Activated CD4-positive, alpha-beta T cell treated with anti-CD3 and anti-CD28 coated beads, Interleukin-2, amount 10 ng/mL, durations not matched to agents 7 days and 5 days (primary cell): ENCODE measurements around the gene LAMB4. TPM values are rescaled to one million over a fixed set of nuclear protein-coding genes. Genes with fewer than 3 reads are reported as not detected.

Source experiments
- CTCF ChIA-PET: fragments of 350-600 bp; sonication (Branson Sonifier 250); formaldehyde crosslinking; loops from one replicate; lab custom pipeline; 2021; ENCODE audit warnings: antibody characterized with exemption; lab: Charles Lee
- POLR2A ChIA-PET: fragments of 350-600 bp; sonication (Branson Sonifier 250); formaldehyde crosslinking; loops from one replicate; lab custom pipeline; 2021; ENCODE audit warnings: antibody characterized with exemption; lab: Charles Lee
- DNase-seq: peaks from one replicate; pipeline ENCODE4 v3.0.0-alpha.2; 2020
- H3K27ac Mint-ChIP-seq: one replicate; pipeline ENCODE4 v1.8.0; 2021; ENCODE audit warnings: mild to moderate bottlenecking, moderate library complexity, mixed read lengths
- H3K27me3 Mint-ChIP-seq: one replicate; pipeline ENCODE4 v1.8.0; 2021; ENCODE audit warnings: mixed read lengths
- H3K36me3 Mint-ChIP-seq: one replicate; pipeline ENCODE4 v1.8.0; 2021; ENCODE audit warnings: low read depth, mixed read lengths
- H3K4me1 Mint-ChIP-seq: one replicate; pipeline ENCODE4 v1.8.0; 2021; ENCODE audit warnings: mixed read lengths
- H3K4me3 Mint-ChIP-seq: one replicate; pipeline ENCODE4 v1.8.0; 2021; ENCODE audit warnings: mild to moderate bottlenecking, moderate library complexity, mixed read lengths
- H3K9me3 Mint-ChIP-seq: one replicate; pipeline ENCODE4 v1.8.0; 2021; ENCODE audit warnings: mixed read lengths
- total RNA-seq, 2 experiments: library from RNA; stranded (reverse); gene quantifications; one replicate each; pipeline ENCODE4 v1.2.3, GENCODE V29; 2021

LAMB4 gene
- total RNA-seq, 2 experiments from 2014 or later, result not detected

DNA sequence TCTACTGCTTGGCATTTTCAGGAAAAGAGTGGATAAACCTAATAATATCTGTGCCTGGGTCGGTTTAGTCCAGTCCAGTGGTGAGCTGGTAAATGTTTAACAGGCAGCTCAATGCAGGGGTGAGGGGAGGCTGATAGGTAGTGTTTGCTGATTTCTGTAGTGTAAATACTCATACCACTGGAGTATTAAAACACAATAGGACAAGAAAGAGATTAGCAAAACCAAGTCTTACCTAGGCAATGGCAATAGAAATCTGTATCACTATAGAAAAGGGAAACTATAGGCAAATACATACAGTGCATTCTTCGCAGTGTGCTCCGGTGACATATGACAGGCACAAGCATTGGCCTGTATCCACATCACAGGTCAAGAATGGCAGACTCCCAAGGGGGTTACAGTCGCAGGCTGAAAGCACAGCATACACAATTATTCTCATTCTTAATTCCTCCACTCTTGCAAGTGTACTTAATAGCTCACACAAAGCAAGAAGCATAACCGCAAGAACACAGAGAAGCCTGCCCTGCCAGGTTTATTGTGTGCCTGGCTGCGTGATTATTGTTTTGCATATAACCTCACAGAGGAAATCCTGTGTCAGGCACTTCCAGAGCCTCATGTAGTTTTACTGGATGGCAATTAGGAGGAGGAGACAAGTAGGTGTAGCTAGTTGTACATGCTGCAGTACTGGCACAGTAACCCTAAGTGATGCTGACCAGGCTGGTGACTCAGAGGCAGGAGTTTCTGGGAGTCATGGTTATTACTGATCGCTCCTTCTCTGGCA, 35.0 kb downstream of the LAMB4 start:
- Mint-ChIP-seq H3K27ac (no peak overlapping the region), H3K4me1 (no peaks in the 10 kb centered on the region), H3K27me3 (peaks cover 24% of the 10 kb centered on the region), H3K36me3 (no peaks in the 10 kb centered on the region), H3K4me3 (no peak overlapping the region), H3K9me3 (no peaks in the 10 kb centered on the region)
- DNase-seq, result no peak
- POLR2A ChIA-PET, result no interaction called here
- CTCF ChIA-PET, result no interaction called here

DNA sequence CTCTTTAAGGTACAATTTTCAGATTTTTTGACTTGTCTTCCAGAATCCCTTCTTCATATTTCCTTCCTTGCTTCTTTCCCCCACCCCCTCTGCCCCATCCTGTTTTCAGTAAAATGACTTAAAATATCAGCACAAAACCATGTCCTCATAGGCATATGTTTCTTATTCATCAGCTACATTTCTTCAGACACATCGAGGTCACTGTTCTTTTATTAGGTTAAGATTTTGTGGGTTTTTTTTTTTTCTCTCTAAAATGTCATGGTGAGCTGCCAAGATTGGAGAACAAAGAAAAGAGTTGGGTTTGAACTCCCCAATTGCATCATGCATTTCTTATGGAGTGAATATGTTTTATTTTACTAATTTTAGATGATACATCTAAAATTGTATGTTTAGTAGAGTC, 35.8 kb downstream of the LAMB4 start:
- ChIA-PET CTCF (no interaction called here), POLR2A (no interaction called here)
- Mint-ChIP-seq H3K4me3 (no peak overlapping the region), H3K27me3 (peaks cover 20% of the 10 kb centered on the region), H3K9me3 (no peaks in the 10 kb centered on the region), H3K4me1 (no peaks in the 10 kb centered on the region), H3K27ac (no peak overlapping the region), H3K36me3 (no peaks in the 10 kb centered on the region)
- DNase-seq, result no peak

DNA sequence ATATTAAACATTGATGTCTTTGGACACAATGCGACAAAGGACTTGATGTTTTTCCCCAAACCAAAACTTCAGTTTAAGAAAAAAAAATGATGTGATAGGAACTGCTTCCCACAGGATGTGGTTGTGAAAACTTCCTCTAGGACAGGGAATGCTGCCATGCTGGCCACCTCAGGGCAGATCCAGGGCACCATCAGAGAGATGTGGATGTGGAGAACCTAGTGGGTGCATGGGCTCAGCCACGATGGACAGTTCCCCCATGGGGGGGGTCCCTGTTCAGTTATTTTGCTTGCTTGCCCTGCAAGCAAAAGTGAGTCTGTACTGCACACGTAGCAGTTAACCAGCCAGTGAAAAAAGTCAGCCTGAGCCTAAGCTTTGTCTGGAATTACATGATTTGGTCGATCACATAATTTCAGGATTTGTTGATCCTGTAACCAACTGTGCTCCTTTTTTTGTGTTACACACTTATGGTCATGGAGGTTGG, 36.3 kb downstream of the LAMB4 start:
- no peak overlapping the region for H3K4me3 Mint-ChIP-seq
- peaks cover 16% of the 10 kb centered on the region for H3K27me3 Mint-ChIP-seq
- no peak overlapping the region for H3K27ac Mint-ChIP-seq
- POLR2A ChIA-PET, result no interaction called here
- no peaks in the 10 kb centered on the region for H3K36me3 Mint-ChIP-seq
- DNase-seq, result no peak
- no peaks in the 10 kb centered on the region for H3K9me3 Mint-ChIP-seq
- no peaks in the 10 kb centered on the region for H3K4me1 Mint-ChIP-seq
- CTCF ChIA-PET, result no interaction called here

DNA sequence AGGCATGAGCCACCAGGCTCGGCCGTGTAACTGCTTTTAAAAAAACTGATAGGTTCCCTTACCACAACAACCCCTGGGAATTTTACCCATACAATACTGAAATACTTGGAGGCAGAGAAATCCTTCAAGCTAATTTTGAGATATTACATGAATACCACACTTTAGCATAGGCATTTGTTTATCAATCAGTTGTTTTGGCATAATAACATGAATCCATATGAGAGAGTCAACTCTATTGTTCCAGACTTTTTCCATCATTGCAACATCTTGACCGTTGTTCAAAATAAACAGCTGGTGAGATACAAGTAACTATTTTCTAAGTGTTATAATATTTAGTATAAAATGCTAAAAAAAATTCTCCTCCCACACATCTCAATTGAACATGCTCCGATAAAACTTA, 36.8 kb downstream of the LAMB4 start:
- ChIA-PET POLR2A (no interaction called here), CTCF (no interaction called here)
- no peak for DNase-seq
- peaks cover 16% of the 10 kb centered on the region for H3K27me3 Mint-ChIP-seq
- H3K4me1 Mint-ChIP-seq, result no peaks in the 10 kb centered on the region
- H3K27ac Mint-ChIP-seq, result no peak overlapping the region
- H3K4me3 Mint-ChIP-seq, result no peak overlapping the region
- H3K9me3 Mint-ChIP-seq, result no peaks in the 10 kb centered on the region
- H3K36me3 Mint-ChIP-seq, result no peaks in the 10 kb centered on the region

DNA sequence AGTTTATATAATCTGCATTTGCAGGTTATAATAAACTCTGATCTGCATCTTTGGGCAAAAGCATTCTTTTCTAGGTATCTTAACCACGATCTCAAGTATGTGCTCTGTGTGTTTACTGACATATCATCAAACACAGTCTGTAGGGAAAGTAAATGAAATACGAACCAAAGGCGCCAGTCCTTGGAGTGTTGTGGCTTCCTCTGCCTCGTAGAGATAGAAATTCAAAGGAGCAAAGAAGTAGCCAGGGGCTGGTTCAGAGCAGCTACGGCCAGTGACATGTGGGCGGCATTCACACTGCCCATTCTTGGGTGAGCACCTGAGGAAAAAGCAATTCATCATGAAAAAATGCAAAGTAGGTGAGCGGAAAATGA, 38.7 kb downstream of the LAMB4 start:
- ChIA-PET CTCF (no interaction called here), POLR2A (no interaction called here)
- no peak overlapping the region for H3K4me3 Mint-ChIP-seq
- no peak overlapping the region for H3K27ac Mint-ChIP-seq
- H3K9me3 Mint-ChIP-seq, result no peaks in the 10 kb centered on the region
- peaks cover 13% of the 10 kb centered on the region for H3K27me3 Mint-ChIP-seq
- H3K36me3 Mint-ChIP-seq, result no peaks in the 10 kb centered on the region
- no peaks in the 10 kb centered on the region for H3K4me1 Mint-ChIP-seq
- no peak for DNase-seq

DNA sequence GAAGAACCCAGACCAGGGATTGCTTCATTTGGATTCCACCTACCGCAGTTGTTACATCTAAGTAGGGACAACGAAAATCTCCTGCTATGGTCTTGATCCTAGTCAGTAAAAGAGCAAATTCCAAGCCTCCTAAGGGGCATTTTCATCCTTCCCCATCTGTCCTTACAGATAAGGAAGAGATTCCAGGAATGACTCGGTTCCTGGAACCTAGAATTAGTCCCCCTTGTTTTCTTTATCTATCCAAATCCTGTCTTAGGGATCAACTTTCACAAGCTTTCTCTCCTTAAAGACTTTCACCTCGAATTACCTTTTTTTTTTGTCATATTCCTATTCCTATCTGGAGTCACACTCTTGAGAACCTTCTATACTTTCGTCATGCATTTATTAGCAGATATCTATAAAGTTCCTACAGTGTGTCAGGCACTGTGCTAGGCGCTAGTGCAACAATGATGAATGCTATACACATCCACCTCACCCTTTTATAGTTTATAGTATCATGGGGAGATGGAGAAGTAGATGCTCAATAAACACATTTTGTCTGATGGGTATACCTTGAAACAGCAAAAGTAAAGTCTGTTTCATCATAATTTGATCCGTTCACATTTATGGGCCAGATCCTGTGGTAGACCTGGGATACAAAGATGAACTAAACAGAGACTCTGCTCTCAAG, 39.2 kb downstream of the LAMB4 start:
- Mint-ChIP-seq H3K36me3 (no peaks in the 10 kb centered on the region), H3K4me1 (no peaks in the 10 kb centered on the region), H3K4me3 (no peak overlapping the region), H3K27me3 (peaks cover 12% of the 10 kb centered on the region), H3K27ac (no peak overlapping the region), H3K9me3 (no peaks in the 10 kb centered on the region)
- no peak for DNase-seq
- CTCF ChIA-PET, result no interaction called here
- POLR2A ChIA-PET, result no interaction called here

DNA sequence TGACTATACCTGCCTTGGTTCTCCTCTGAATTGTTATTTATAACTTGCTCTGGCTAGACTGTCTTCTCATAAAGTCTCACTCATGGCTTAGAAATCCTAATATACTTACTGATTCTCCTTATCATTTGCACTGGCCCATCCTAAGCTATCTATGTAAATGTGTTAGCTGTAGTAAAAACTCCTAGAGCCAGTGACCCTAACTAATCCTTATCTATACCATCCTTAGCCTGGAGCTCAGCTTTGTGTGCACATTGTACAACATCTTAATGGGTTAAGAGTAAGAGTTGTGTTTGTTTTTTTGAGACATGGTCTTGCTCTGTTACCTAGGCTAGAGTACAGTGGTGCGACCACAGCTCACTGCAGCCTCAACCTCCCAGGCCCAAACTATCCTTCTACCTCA, 40.8 kb downstream of the LAMB4 start:
- H3K27ac Mint-ChIP-seq, result no peak overlapping the region
- H3K4me1 Mint-ChIP-seq, result peaks cover 2% of the 10 kb centered on the region
- H3K4me3 Mint-ChIP-seq, result no peak overlapping the region
- no peaks in the 10 kb centered on the region for H3K36me3 Mint-ChIP-seq
- ChIA-PET POLR2A (no interaction called here), CTCF (no interaction called here)
- DNase-seq, result no peak
- peaks cover 3% of the 10 kb centered on the region for H3K27me3 Mint-ChIP-seq
- H3K9me3 Mint-ChIP-seq, result no peaks in the 10 kb centered on the region

DNA sequence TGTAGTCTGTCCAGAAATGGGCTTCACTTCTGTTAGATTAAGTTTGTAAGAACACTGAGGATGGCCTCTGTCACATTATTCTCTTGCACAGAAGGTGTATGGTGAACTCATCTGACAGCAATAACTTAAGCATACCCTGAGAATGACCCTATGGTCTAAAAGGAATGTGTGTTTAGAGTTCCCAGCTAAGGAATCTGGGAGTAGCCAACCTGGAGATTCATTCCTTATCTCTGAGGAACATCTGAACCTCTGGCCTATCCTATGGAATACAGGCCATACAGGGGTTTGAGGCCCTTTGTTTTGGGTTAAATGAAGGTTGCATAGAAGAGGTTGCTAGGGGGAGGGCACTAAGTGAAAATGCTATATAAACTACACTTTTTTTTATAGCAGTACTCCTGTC, 41.4 kb downstream of the LAMB4 start:
- Mint-ChIP-seq H3K27ac (no peak overlapping the region), H3K9me3 (no peaks in the 10 kb centered on the region), H3K36me3 (no peaks in the 10 kb centered on the region), H3K4me1 (peaks cover 2% of the 10 kb centered on the region), H3K4me3 (no peak overlapping the region), H3K27me3 (peaks cover 1% of the 10 kb centered on the region)
- DNase-seq, result no peak
- CTCF ChIA-PET, result no interaction called here
- POLR2A ChIA-PET, result no interaction called here

DNA sequence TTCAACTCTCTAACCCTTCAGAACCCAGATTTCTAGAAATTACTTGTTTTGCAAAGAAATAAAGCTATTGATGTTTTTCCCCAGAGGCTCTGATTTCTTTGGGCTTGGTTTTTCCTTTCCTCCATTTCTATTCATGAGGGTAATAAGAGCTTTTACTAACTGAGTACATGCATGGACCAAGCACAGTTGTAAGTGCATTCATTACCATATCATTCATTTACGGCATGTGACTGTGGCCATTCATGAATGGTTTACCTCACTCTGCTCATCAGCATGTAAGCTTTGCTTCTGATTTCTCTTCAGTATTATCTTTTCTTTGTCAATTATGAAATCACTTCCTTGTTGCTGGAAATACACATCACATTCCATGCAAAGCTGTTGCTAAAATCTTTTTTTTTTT, 42.4 kb downstream of the LAMB4 start:
- peaks cover 1% of the 10 kb centered on the region for H3K27me3 Mint-ChIP-seq
- POLR2A ChIA-PET, result interaction anchor here (0.6 kb wide), 1 partner anchor 11 kb away, joined by 3 read pairs; no protein-coding TSS in a partner anchor
- CTCF ChIA-PET, result no interaction called here

DNA sequence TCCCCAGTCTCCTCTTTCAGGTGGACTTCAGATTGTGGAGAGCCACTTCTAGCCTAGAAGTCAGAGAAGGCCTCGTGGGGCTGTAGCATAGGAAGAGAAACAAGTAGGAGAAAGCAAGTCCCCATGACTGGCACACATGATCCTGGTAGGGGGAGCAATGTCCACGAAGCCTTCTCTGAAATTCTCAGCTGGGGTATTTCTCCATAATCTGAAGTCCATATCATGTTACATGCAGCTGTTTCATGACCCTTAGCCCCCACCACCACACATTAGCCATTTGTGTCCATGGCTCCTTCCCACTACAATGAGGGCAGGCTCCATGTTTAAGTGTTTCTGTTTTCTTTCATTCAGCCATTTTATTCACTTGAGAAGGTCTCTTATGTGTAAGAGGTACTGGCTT, 43.2 kb downstream of the LAMB4 start:
- DNase-seq, result no peak
- H3K4me3 Mint-ChIP-seq, result no peak overlapping the region
- H3K36me3 Mint-ChIP-seq, result no peaks in the 10 kb centered on the region
- peaks cover 1% of the 10 kb centered on the region for H3K27me3 Mint-ChIP-seq
- POLR2A ChIA-PET, result interaction anchor here (0.6 kb wide), 1 partner anchor 11 kb away, joined by 3 read pairs; no protein-coding TSS in a partner anchor
- no peaks in the 10 kb centered on the region for H3K9me3 Mint-ChIP-seq
- no peak overlapping the region for H3K27ac Mint-ChIP-seq
- CTCF ChIA-PET, result no interaction called here
- peaks cover 2% of the 10 kb centered on the region for H3K4me1 Mint-ChIP-seq

More for the DNA sequence above, 42.4 kb downstream of the LAMB4 start:
- Mint-ChIP-seq H3K4me1 (peaks cover 2% of the 10 kb centered on the region), H3K27ac (no peak overlapping the region), H3K4me3 (no peak overlapping the region), H3K36me3 (no peaks in the 10 kb centered on the region), H3K9me3 (no peaks in the 10 kb centered on the region)
- DNase-seq, result no peak

DNA sequence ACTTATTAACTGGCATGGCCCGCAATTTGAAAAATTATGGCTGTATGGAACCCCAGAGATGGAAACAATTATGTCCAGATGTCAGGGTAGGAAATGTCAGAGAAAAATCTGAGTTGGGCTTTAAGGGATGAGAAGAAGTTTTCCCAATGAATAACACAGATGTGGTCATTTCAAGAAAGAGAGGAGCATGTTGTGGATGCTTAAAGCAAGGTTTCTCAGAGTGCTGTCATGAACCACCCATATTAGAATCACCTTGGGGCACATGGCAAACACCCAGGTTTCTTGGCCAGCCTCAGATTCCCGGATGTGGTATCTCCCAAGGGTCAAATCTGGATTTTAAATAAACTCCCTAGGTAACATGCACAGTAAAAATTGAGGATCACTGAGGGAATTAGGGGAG, 43.6 kb downstream of the LAMB4 start:
- Mint-ChIP-seq H3K27me3 (peaks cover 1% of the 10 kb centered on the region), H3K36me3 (no peaks in the 10 kb centered on the region), H3K4me1 (peaks cover 2% of the 10 kb centered on the region), H3K4me3 (no peak overlapping the region), H3K9me3 (no peaks in the 10 kb centered on the region), H3K27ac (no peak overlapping the region)
- DNase-seq, result no peak
- POLR2A ChIA-PET, result no interaction called here
- CTCF ChIA-PET, result no interaction called here

DNA sequence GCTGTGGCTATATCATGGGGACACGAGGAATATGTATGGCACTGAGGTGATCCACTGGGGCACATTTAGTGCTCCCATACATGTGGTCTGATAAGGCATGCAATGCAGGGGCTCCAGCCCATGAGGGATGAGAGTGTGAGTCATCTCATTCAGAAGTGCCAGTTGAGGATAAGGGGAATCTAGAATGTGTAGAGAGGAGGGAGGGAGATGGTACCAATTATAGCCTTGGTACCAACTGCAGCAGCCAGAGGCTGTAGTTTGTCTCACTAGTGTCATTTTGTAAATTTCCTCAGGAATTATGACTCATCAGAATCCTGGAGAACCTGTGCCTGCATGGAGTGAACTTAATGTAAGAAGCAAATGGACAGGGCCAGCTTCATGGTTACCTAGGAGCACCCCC, 46.2 kb downstream of the LAMB4 start:
- no peak overlapping the region for H3K4me3 Mint-ChIP-seq
- H3K4me1 Mint-ChIP-seq, result peaks cover 2% of the 10 kb centered on the region
- H3K9me3 Mint-ChIP-seq, result no peaks in the 10 kb centered on the region
- CTCF ChIA-PET, result no interaction called here
- no peak overlapping the region for H3K27ac Mint-ChIP-seq
- DNase-seq, result no peak
- no peaks in the 10 kb centered on the region for H3K27me3 Mint-ChIP-seq
- H3K36me3 Mint-ChIP-seq, result no peaks in the 10 kb centered on the region
- POLR2A ChIA-PET, result no interaction called here

DNA sequence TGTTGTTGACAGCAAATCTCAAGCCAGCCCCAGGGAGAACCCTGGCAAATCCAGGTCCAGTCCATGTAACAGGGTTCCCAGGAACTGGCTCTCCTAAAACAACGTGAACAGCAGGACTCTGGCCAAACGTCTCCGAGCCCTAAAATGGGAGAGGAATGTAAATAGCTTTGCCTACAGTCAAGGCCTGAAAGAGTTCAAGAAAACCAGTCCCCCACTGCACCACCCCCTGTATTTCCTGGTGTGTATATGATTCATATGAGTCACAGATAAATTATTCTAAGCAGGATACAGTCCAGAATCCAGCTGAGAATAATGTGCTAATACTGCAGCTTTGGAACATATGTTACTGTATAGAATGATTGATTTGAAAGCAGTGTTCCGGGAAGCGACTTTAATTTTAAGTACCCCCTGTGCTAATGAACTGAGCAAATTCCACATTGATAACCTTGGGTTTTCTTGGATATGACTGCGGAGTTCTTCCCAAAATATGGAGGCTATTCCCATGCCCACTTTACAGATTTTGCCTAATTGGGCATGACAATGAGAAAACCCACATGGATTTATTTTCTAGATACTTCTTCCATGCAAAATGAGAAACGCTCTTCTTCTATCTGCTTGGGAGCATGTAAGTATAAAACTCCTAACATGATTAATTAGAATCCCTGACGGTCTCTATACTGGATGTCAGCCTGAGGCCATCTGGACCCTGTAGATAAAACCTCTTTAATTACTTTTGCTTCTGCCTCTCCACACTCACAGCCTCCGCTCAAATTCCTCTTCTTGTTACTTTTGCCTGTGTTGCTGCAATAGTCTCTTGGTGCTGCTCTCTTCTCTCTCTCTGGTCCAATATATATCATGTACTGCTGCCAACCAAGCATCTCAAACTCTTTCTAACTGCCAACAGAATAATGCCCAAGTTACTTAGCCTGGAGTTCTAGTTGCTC, 50.2 kb downstream of the LAMB4 start:
- ChIA-PET POLR2A (no interaction called here), CTCF (no interaction called here)
- Mint-ChIP-seq H3K27me3 (no peaks in the 10 kb centered on the region), H3K36me3 (no peaks in the 10 kb centered on the region), H3K4me1 (peaks cover 2% of the 10 kb centered on the region), H3K27ac (no peak overlapping the region), H3K9me3 (no peaks in the 10 kb centered on the region), H3K4me3 (no peak overlapping the region)
- DNase-seq, result no peak
